Loucy (cell line): ENCODE results near the gene STX8.

Experiments used
- H2AFZ ChIP-seq: fragments of 200-600 bp; sonication (generic); 2 replicates; pipeline ENCODE4 v1.6.0; 2016; ENCODE audit warnings: antibody characterized with exemption, mild to moderate bottlenecking, low read length, moderate library complexity
- H3F3A ChIP-seq: fragments of 200-600 bp; 2 replicates; pipeline ENCODE4 v1.6.0; 2016; ENCODE audit warnings: antibody characterized with exemption, low read depth, mild to moderate bottlenecking
- H3K27me3 ChIP-seq: fragments of 200-600 bp; sonication (generic); 2 replicates; pipeline ENCODE4 v1.6.1; 2014; ENCODE audit warnings: low read length, mild to moderate bottlenecking; ENCODE audit not compliant: insufficient read depth, poor library complexity, severe bottlenecking
- H3K36me3 ChIP-seq: fragments of 200-600 bp; sonication (generic); 2 replicates; pipeline ENCODE4 v1.6.1; 2016; ENCODE audit warnings: low read length; ENCODE audit not compliant: insufficient read depth
- H3K4me1 ChIP-seq: fragments of 200-600 bp; sonication (generic); 2 replicates; pipeline ENCODE4 v1.5.1; 2014; ENCODE audit warnings: low read length, mild to moderate bottlenecking; ENCODE audit not compliant: insufficient read depth, poor library complexity, severe bottlenecking
- H3K4me2 ChIP-seq: fragments of 200-600 bp; sonication (generic); 2 replicates; pipeline ENCODE4 v1.6.0; 2014; ENCODE audit warnings: antibody characterized with exemption, low read length, low read depth, mild to moderate bottlenecking; ENCODE audit not compliant: poor library complexity, severe bottlenecking
- H3K4me3 ChIP-seq: fragments of 200-600 bp; sonication (generic); 2 replicates; pipeline ENCODE4 v1.5.1; 2014; ENCODE audit warnings: low read length, mild to moderate bottlenecking, mixed read lengths; ENCODE audit not compliant: poor library complexity, severe bottlenecking
- H3K79me2 ChIP-seq: fragments of 200-600 bp; sonication (generic); 2 replicates; pipeline ENCODE4 v1.6.1; 2014; ENCODE audit warnings: low read length; ENCODE audit not compliant: insufficient read depth
- H3K9ac ChIP-seq: fragments of 200-600 bp; sonication (generic); 2 replicates; pipeline ENCODE4 v1.6.0; 2014; ENCODE audit warnings: mild to moderate bottlenecking, low read depth, low read length, moderate library complexity; ENCODE audit not compliant: poor library complexity, severe bottlenecking
- H3K9me2 ChIP-seq: fragments of 200-600 bp; sonication (generic); replicated peaks from 2 replicates; pipeline ENCODE4 v1.6.1; 2016; ENCODE audit warnings: low read depth, low read length, mixed read lengths
- H3K9me3 ChIP-seq: fragments of 200-600 bp; sonication (generic); 2 replicates; pipeline ENCODE4 v1.6.1; 2014; ENCODE audit warnings: mild to moderate bottlenecking, antibody characterized with exemption, low read length, low read depth; ENCODE audit not compliant: insufficient read depth
- H4K20me1 ChIP-seq: fragments of 200-600 bp; sonication (generic); 2 replicates; pipeline ENCODE4 v1.6.0; 2014; ENCODE audit warnings: antibody characterized with exemption, low read length, mild to moderate bottlenecking; ENCODE audit not compliant: insufficient read depth, poor library complexity, severe bottlenecking
- CTCF ChIP-seq: fragments of 200-600 bp; sonication (generic); conservative IDR thresholded peaks from 2 replicates; pipeline ENCODE4 v1.5.1; 2014; ENCODE audit warnings: mild to moderate bottlenecking, antibody characterized with exemption, low read length
- EZH2phosphoT487 ChIP-seq: fragments of 200-600 bp; IDR thresholded peaks from 2 replicates; pipeline ENCODE4 v1.6.1; 2018; ENCODE audit warnings: antibody characterized with exemption, mild to moderate bottlenecking, moderate library complexity, borderline replicate concordance

The STX8 gene

GRCh38 chr17:9470171-9470570 is 105.4 kb downstream of the STX8 start:
- Histone ChIP-seq H3K9me3 (no peaks in the 10 kb centered on the region), H4K20me1 (no peaks in the 10 kb centered on the region), H3K36me3 (no peaks in the 10 kb centered on the region), H3K4me3 (peak overlapping the region; percentile 64), H3K4me1 (peaks cover 34% of the 10 kb centered on the region), H3F3A (peaks cover 4% of the 10 kb centered on the region), H3K27me3 (no peaks in the 10 kb centered on the region), H3K4me2 (peak overlapping the region; percentile 71), H2AFZ (no peak overlapping the region), H3K9me2 (no peaks in the 10 kb centered on the region), H3K9ac (peak overlapping the region; percentile 57), H3K79me2 (peaks cover 7% of the 10 kb centered on the region; the same call in 1 of the 2 replicates)
- no peak for TF ChIP-seq EZH2phosphoT487
- TF ChIP-seq CTCF, result no peak

DNA sequence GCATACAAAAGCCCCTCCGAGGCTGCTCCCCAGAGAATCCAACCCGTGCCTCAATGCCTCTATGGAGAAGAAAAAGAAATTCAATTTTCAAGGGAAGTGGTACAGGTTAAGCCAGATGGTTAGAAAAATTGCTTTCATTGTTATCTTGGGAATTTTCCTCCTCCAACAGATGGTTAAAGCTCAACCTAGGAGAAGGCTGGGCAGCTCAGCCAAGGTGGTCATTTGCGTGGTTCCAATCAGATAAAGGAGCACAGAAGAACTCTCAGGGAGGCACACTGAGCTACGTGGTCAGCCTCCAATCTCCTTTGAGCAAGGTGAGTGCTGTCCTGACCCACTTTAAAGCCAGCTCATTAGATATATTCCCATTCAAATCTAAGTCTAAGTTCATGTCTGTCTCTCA is 106.7 kb downstream of the STX8 start:
- no peak for TF ChIP-seq EZH2phosphoT487
- no peak for TF ChIP-seq CTCF
- Histone ChIP-seq H3K4me3 (peak overlapping the region; percentile 64), H3K4me1 (peaks cover 38% of the 10 kb centered on the region), H3K27me3 (no peaks in the 10 kb centered on the region), H3K79me2 (peaks cover 7% of the 10 kb centered on the region; the same call in 1 of the 2 replicates), H3K36me3 (no peaks in the 10 kb centered on the region), H2AFZ (no peak overlapping the region), H3K9me2 (no peaks in the 10 kb centered on the region), H3K9me3 (no peaks in the 10 kb centered on the region), H3K4me2 (peak overlapping the region; percentile 71), H4K20me1 (no peaks in the 10 kb centered on the region), H3K9ac (peak overlapping the region; percentile 57), H3F3A (peaks cover 4% of the 10 kb centered on the region)

DNA sequence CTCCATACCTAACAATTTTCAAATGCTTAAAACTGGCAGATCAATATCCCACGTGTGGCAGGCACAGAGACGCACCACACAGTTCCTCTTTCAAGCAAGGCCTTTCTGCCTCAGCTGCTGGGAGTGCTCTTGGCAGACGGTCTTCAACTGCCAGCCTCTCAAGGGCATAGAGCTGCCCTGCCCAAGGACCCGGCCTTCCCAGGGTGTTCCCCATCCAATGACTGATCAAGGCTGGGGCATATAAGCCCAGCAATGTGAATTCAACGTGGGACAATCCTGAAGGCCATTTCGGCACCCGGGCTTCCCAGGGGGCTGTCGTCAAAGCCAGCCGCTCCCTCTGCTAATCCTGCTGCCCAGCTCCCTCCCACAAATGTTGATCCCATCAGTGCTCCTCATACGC is 107.1 kb downstream of the STX8 start:
- H3K9me2 ChIP-seq, result no peaks in the 10 kb centered on the region
- H3K36me3 ChIP-seq, result no peaks in the 10 kb centered on the region
- peaks cover 38% of the 10 kb centered on the region for H3K4me1 ChIP-seq
- H4K20me1 ChIP-seq, result no peaks in the 10 kb centered on the region
- no peak overlapping the region for H3K4me3 ChIP-seq
- peaks cover 4% of the 10 kb centered on the region for H3F3A ChIP-seq
- no peaks in the 10 kb centered on the region for H3K27me3 ChIP-seq
- no peaks in the 10 kb centered on the region for H3K9me3 ChIP-seq
- H3K4me2 ChIP-seq, result no peak overlapping the region
- H3K79me2 ChIP-seq, result peaks cover 7% of the 10 kb centered on the region; the same call in 1 of the 2 replicates
- TF ChIP-seq CTCF, result no peak
- TF ChIP-seq EZH2phosphoT487, result no peak
- no peak overlapping the region for H2AFZ ChIP-seq
- H3K9ac ChIP-seq, result peak overlapping the region; percentile 57
